ENCODE measurements around the gene PLAC1.

DNA sequence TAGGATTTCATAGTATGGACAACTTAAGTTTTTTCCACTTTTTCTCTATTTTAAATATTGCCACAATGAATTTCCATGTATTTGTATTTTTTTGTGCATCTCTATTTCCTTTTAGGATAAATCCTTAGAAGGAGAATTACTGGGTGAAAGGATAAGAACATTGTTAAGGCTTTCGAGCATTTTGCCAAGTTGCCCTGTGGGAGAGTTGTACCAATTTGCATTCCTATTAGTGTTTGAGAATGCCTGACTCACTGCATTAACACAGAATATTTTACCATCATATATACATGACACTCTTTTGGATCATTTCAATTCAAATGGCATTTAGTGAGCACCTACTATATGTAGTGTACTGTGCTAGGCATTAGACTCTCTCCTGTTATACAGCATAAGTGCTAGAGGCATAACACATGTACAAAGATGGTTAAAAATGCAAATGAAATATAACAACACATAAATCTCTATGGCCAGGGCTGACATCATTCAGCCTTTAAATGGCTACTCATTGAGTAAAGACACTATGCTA lies 57.0 kb downstream of the PLAC1 start:
- TF ChIP-seq, protein P1, sequence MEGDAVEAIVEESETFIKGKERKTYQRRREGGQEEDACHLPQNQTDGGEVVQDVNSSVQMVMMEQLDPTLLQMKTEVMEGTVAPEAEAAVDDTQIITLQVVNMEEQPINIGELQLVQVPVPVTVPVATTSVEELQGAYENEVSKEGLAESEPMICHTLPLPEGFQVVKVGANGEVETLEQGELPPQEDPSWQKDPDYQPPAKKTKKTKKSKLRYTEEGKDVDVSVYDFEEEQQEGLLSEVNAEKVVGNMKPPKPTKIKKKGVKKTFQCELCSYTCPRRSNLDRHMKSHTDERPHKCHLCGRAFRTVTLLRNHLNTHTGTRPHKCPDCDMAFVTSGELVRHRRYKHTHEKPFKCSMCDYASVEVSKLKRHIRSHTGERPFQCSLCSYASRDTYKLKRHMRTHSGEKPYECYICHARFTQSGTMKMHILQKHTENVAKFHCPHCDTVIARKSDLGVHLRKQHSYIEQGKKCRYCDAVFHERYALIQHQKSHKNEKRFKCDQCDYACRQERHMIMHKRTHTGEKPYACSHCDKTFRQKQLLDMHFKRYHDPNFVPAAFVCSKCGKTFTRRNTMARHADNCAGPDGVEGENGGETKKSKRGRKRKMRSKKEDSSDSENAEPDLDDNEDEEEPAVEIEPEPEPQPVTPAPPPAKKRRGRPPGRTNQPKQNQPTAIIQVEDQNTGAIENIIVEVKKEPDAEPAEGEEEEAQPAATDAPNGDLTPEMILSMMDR (IDR thresholded peaks at IDR 0.05): no peak
- TF ChIP-seq, protein P2, sequence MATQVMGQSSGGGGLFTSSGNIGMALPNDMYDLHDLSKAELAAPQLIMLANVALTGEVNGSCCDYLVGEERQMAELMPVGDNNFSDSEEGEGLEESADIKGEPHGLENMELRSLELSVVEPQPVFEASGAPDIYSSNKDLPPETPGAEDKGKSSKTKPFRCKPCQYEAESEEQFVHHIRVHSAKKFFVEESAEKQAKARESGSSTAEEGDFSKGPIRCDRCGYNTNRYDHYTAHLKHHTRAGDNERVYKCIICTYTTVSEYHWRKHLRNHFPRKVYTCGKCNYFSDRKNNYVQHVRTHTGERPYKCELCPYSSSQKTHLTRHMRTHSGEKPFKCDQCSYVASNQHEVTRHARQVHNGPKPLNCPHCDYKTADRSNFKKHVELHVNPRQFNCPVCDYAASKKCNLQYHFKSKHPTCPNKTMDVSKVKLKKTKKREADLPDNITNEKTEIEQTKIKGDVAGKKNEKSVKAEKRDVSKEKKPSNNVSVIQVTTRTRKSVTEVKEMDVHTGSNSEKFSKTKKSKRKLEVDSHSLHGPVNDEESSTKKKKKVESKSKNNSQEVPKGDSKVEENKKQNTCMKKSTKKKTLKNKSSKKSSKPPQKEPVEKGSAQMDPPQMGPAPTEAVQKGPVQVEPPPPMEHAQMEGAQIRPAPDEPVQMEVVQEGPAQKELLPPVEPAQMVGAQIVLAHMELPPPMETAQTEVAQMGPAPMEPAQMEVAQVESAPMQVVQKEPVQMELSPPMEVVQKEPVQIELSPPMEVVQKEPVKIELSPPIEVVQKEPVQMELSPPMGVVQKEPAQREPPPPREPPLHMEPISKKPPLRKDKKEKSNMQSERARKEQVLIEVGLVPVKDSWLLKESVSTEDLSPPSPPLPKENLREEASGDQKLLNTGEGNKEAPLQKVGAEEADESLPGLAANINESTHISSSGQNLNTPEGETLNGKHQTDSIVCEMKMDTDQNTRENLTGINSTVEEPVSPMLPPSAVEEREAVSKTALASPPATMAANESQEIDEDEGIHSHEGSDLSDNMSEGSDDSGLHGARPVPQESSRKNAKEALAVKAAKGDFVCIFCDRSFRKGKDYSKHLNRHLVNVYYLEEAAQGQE (IDR thresholded peaks at IDR 0.05; ENCODE audit: insufficient read depth in 1 of 2, low read depth in 2 of 2, low read length in 1 of 2): no peak
- no peak for TF ChIP-seq POLR2AphosphoS5 (IDR thresholded peaks at IDR 0.05; ENCODE audit: low read depth, low read length)
- TF ChIP-seq SIN3A (IDR thresholded peaks at IDR 0.05; ENCODE audit: borderline replicate concordance, insufficient read depth, low read depth, low read length): no peak
- no peak for TF ChIP-seq TCF7L2 (IDR thresholded peaks at IDR 0.05; ENCODE audit: low read depth, low read length)
